BJ (cell line): ENCODE results near the gene PI4KA. TPM values are rescaled to one million over a fixed set of nuclear protein-coding genes. Genes with fewer than 3 reads are reported as not detected.

Experiments
- CTCF ChIA-PET: fragments of 350-600 bp; formaldehyde crosslinking; extraction: SDS; loops from one replicate; lab custom pipeline; 2021; ENCODE audit warnings: antibody characterized with exemption, inconsistent platforms; lab: Yijun Ruan, JAX
- POLR2A ChIA-PET: fragments of 300-600 bp; sonication (Branson Sonifier 250); formaldehyde crosslinking; extraction: SDS; loops from one replicate; lab custom pipeline; 2021; ENCODE audit warnings: antibody characterized with exemption; lab: Charles Lee
- DNase-seq: peaks from one replicate; pipeline ENCODE4 v3.0.0-alpha.2; 2011; ENCODE audit warnings: low read depth
- H3K27me3 ChIP-seq: 2 replicates; pipeline ENCODE4 v1.6.0; 2011; ENCODE audit warnings: low read length; ENCODE audit not compliant: control insufficient read depth, insufficient read depth
- H3K36me3 ChIP-seq: 2 replicates; pipeline ENCODE4 v1.5.1; 2011; ENCODE audit warnings: low read length; ENCODE audit not compliant: control insufficient read depth, insufficient read depth
- H3K4me3 ChIP-seq: 2 replicates; pipeline ENCODE4 v1.5.1; 2011; ENCODE audit warnings: low read depth, mild to moderate bottlenecking, control low read depth, low read length
- polyA plus RNA-seq: library from polyadenylated mRNA; depleted of rRNA; stranded (reverse); fragments of >200 nt; gene quantifications from 2 replicates; pipeline ENCODE4 v1.2.3, GENCODE V29; 2011
- TF ChIP-seq, protein P1 (sequence below): IDR thresholded peaks from 2 replicates; pipeline ENCODE4 v1.5.1; 2011; ENCODE audit warnings: low read depth, mild to moderate bottlenecking, control low read depth, inconsistent platforms, low read length, moderate library complexity; ENCODE audit not compliant: insufficient read depth

Gene PI4KA
- polyA plus RNA-seq, 1 experiment = 34.2 TPM

DNA sequence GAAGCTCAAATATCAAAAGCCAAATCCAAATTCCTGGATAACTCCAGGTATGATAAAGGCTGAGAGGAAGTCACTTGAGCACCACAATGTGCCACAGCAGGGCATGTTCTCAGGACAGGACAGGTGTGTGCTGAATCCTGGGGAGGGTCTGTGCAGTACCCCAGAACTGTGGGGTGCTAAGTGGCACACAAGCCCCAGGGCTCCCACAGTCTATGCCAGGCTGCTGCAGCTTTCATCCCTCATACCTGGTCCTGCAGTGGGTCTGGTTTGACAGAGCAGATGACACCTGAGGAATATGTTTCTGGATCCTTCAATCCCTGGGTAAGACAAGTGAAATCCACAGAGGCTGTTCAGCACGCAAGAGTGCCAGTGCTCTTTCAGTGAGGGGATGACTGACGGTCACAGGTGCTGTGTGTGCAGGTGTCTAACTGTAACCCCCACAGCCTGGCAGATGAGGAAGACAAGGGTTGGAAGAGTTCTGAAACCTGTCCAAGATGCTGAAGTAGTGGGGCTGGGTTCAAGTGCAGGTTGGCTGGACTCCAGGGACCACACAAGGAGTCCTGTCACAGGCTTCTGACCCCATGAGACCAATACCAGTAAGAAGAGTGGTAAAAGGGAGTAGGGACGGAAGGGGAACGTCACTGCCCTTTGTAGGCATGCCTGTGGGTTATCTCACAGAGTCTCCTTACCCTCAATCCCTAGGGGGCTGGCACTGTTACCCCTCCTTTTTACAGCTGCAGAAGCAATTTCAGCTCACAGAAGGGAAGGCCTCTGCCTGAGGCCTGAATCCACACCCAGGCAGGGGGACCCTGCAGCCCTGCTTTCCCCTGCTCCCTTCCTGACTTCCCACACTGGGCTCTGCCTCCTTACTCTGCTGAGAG is 70.6 kb downstream of the PI4KA start:
- no peak for DNase-seq
- peaks cover 16% of the 10 kb centered on the region for H3K36me3 ChIP-seq
- ChIA-PET POLR2A (no interaction called here), CTCF (interaction anchor here (1.3 kb wide), 1 partner anchor 10 kb away, joined by 3 read pairs; no protein-coding TSS in a partner anchor)
- TF ChIP-seq, protein P1, sequence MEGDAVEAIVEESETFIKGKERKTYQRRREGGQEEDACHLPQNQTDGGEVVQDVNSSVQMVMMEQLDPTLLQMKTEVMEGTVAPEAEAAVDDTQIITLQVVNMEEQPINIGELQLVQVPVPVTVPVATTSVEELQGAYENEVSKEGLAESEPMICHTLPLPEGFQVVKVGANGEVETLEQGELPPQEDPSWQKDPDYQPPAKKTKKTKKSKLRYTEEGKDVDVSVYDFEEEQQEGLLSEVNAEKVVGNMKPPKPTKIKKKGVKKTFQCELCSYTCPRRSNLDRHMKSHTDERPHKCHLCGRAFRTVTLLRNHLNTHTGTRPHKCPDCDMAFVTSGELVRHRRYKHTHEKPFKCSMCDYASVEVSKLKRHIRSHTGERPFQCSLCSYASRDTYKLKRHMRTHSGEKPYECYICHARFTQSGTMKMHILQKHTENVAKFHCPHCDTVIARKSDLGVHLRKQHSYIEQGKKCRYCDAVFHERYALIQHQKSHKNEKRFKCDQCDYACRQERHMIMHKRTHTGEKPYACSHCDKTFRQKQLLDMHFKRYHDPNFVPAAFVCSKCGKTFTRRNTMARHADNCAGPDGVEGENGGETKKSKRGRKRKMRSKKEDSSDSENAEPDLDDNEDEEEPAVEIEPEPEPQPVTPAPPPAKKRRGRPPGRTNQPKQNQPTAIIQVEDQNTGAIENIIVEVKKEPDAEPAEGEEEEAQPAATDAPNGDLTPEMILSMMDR = no peak
- H3K4me3 ChIP-seq = no peak overlapping the region
- no peaks in the 10 kb centered on the region for H3K27me3 ChIP-seq

GRCh38 chr22:20787223-20787622 is 71.4 kb downstream of the PI4KA start:
- DNase-seq = no peak
- TF ChIP-seq, protein P1 = no peak
- Histone ChIP-seq H3K4me3 (no peak overlapping the region), H3K36me3 (peaks cover 16% of the 10 kb centered on the region), H3K27me3 (no peaks in the 10 kb centered on the region)
- POLR2A ChIA-PET = no interaction called here
- CTCF ChIA-PET = interaction anchor here (0.7 to 1.4 kb wide), 2 partner anchors 10 to 13 kb away, joined by 3 read pairs; partner anchors contain the start of gene SERPIND1

GRCh38 chr22:20786536-20786979 is 72.1 kb downstream of the PI4KA start:
- CTCF ChIA-PET = interaction anchor here (0.7 to 1.4 kb wide), 2 partner anchors 9 to 12 kb away, joined by 3 read pairs; partner anchors contain the start of gene SERPIND1

DNA sequence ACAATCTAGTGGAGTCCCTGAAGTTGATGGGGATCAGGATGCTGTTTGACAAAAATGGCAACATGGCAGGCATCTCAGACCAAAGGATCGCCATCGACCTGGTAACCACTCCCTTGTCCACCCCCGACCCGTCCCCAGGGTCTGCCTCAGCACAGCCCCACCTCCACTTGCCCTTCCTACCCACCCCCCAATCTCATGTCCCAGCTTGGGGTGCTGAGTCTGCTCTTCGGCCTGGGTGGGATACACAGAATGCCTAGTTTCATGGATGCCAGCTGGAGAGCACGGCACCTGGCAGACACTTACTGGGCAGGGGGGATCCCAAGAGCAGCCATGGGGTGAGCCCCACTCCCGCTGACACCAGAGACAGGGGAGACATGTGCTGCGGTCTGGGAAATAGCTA is 72.6 kb downstream of the PI4KA start:
- ChIA-PET CTCF (interaction anchor here (0.6 to 1.4 kb wide), 2 partner anchors 9 to 15 kb away, joined by 3 read pairs; no protein-coding TSS in a partner anchor), POLR2A (no interaction called here)
- H3K4me3 ChIP-seq = no peak overlapping the region
- TF ChIP-seq, protein P1 = no peak
- peaks cover 14% of the 10 kb centered on the region for H3K36me3 ChIP-seq
- H3K27me3 ChIP-seq = no peaks in the 10 kb centered on the region
- no peak for DNase-seq

More at GRCh38 chr22:20786536-20786979, 72.1 kb downstream of the PI4KA start:
- no peak for DNase-seq
- Histone ChIP-seq H3K36me3 (peaks cover 14% of the 10 kb centered on the region), H3K27me3 (no peaks in the 10 kb centered on the region), H3K4me3 (no peak overlapping the region)
- TF ChIP-seq, protein P1 = no peak
- POLR2A ChIA-PET = no interaction called here

- H3K27me3 ChIP-seq = no peaks in the 10 kb centered on the region
- CTCF ChIA-PET = interaction anchor here (2.1 to 3.5 kb wide), 4 partner anchors 9 to 18 kb away, joined by 8 to 39 read pairs (median 14); partner anchors contain the start of gene SERPIND1
- peaks cover 13% of the 10 kb centered on the region for H3K36me3 ChIP-seq
- POLR2A ChIA-PET = no interaction called here
- TF ChIP-seq, protein P1 = no peak
- no peak overlapping the region for H3K4me3 ChIP-seq
- DNase-seq = no peak
Measured at GRCh38 chr22:20785415-20785814, 73.2 kb downstream of the PI4KA start.
